ENCODE results near the gene LRFN2. TPM values are rescaled to one million over a fixed set of nuclear protein-coding genes. Genes with fewer than 3 reads are reported as not detected.

The LRFN2 gene
- total RNA-seq, 4 donors from 2014 or later, result 0.18 to 2.2 (median 0.34) TPM

DNA sequence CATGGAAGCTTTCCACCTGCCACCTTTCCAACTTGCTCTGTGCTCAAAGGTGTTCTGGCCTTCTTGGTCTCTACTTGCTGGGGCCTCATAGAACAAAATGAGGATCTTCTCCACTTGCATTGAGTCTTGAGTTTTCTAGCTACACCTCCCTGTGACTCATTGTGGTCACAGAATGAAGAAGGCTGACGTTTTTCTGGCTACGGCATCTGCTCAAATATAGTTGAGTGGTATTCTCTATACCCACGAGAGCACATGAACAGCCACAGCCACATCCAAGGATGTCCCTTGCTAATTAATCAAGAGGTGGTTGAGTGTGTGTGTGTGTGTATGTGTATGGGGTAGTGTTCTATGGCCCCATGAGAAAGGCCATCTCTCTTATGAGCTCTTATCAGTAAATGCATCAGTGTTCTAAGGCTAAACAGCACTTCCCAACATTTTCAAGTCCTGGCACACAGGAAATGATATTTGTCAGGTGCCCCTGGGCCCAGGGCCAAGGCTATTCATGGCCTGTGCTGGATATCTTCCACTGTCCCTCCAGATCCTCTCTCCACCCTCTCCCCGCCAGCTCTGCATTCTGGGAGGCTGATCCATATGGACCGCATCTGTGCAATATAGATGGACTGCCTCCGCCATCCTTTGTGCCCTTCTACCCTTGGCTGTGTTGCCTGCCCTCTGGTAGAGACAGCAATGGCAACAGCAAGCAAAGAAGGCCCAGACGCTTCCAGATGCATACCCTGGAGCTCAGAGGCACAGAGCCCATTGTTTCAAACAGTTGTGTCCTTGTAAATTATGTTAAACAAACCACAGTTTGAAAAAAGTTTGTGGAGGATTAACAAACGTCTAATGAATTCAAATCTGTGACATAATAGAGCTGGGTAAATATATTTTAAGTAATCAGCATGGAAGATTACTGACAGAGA, 150.2 kb downstream of the LRFN2 start:
- DNase-seq, result no peak
- no peak overlapping the region for H3K27ac ChIP-seq
- no peak overlapping the region for H3K4me3 ChIP-seq
- H3K9me3 ChIP-seq, result no peaks in the 10 kb centered on the region
- TF ChIP-seq, protein P1, sequence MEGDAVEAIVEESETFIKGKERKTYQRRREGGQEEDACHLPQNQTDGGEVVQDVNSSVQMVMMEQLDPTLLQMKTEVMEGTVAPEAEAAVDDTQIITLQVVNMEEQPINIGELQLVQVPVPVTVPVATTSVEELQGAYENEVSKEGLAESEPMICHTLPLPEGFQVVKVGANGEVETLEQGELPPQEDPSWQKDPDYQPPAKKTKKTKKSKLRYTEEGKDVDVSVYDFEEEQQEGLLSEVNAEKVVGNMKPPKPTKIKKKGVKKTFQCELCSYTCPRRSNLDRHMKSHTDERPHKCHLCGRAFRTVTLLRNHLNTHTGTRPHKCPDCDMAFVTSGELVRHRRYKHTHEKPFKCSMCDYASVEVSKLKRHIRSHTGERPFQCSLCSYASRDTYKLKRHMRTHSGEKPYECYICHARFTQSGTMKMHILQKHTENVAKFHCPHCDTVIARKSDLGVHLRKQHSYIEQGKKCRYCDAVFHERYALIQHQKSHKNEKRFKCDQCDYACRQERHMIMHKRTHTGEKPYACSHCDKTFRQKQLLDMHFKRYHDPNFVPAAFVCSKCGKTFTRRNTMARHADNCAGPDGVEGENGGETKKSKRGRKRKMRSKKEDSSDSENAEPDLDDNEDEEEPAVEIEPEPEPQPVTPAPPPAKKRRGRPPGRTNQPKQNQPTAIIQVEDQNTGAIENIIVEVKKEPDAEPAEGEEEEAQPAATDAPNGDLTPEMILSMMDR (IDR thresholded peaks at IDR 0.05), result no peak
- no peak for TF ChIP-seq POLR2A (IDR thresholded peaks at IDR 0.05)
- intact Hi-C loops (cut with DNase I), result no loop called here
- no peaks in the 10 kb centered on the region for H3K36me3 ChIP-seq
- WGBS, 2 donors, result 61 to 73% methylated on average over 7 to 8 of the region's 8 CpGs
- no peaks in the 10 kb centered on the region for H3K4me1 ChIP-seq
- H3K27me3 ChIP-seq, result no peaks in the 10 kb centered on the region

DNA sequence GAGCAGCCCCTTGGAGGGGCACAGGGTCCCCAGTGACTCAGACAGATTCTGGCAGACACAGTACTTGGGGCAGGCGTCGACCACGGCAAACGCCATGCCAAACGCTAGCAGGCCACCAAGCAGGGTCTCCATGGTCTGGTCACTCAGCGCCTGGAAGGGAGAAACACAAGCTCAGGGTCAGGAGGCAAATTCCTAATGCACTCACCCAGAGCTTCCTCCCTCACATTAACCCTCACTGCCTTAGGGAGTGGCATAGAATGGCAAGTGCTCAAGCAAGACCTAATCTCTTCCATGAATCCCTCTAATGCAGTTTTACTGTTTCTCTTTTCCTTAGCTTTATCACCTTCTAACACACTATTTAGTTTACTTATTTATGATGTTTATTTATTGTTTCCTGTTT, 154.2 kb downstream of the LRFN2 start:
- no peak for DNase-seq
- H3K27ac ChIP-seq, result no peak overlapping the region
- no peaks in the 10 kb centered on the region for H3K9me3 ChIP-seq
- no peak overlapping the region for H3K4me3 ChIP-seq
- intact Hi-C loops (cut with DNase I), result no loop called here
- TF ChIP-seq POLR2A (IDR thresholded peaks at IDR 0.05), result no peak
- TF ChIP-seq, protein P1 (IDR thresholded peaks at IDR 0.05), result no peak
- no peaks in the 10 kb centered on the region for H3K36me3 ChIP-seq
- WGBS, 2 donors, result 95 to 97% methylated on average over 5 to 6 of the region's 6 CpGs
- H3K4me1 ChIP-seq, result no peaks in the 10 kb centered on the region
- H3K27me3 ChIP-seq, result no peaks in the 10 kb centered on the region

DNA sequence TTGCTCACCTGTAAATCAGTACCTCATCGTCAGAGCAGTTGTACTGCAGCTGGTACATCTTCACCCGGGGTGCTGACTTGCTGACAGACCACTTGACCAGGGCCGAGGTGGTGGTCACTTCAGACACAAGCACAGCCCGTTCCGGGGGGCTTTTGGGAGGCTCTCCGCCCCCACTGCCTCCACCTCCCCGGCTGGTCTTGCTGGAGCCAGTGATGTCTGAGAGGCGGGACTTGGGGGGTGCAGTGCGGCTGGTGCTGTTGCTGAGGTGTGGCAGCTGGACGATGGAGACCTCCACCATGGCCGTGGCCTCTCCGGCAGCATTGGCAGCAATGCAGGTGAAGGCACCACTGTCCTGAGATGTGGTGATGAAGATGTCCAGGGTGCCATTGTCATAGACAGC, 155.5 kb downstream of the LRFN2 start:
- WGBS, 2 donors, result 84 to 100% methylated on average over 2 to 3 of the region's 12 CpGs
- Histone ChIP-seq H3K4me3 (no peak overlapping the region), H3K27ac (no peak overlapping the region), H3K4me1 (peaks cover 0 to 3% (median 0%) of the 10 kb centered on the region in 3 donors), H3K9me3 (no peaks in the 10 kb centered on the region), H3K27me3 (no peaks in the 10 kb centered on the region), H3K36me3 (no peaks in the 10 kb centered on the region)
- DNase-seq, result no peak
- intact Hi-C loops (cut with DNase I), result no loop called here
- TF ChIP-seq, protein P1 (IDR thresholded peaks at IDR 0.05), result no peak
- no peak for TF ChIP-seq POLR2A (IDR thresholded peaks at IDR 0.05)

DNA sequence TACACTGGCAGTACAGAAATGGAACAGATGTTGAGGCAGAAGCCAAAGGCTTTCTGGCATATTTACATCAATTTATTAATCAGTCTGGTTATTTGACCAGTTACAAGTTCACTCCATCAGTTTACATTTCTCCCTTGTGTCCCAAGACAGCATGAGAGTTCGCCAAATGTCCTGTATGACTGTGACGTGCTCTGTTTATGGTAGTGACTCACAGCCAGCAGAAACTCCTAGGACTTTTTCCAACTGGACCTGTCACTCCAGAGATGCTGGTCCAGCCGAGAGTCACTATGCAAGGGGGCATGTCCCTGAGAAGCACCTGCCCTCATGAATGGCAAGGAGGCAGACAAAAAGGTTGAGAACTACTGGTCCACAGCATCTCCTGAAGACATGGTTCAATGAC, 160.0 kb downstream of the LRFN2 start:
- Histone ChIP-seq H3K27ac (no peak overlapping the region), H3K36me3 (no peaks in the 10 kb centered on the region), H3K4me1 (peaks cover 0 to 22% (median 6%) of the 10 kb centered on the region in 3 donors), H3K4me3 (no peak overlapping the region), H3K27me3 (no peaks in the 10 kb centered on the region), H3K9me3 (no peaks in the 10 kb centered on the region)
- no peak for DNase-seq
- no peak for TF ChIP-seq POLR2A (IDR thresholded peaks at IDR 0.05)
- TF ChIP-seq, protein P1 (IDR thresholded peaks at IDR 0.05), result no peak
- WGBS, 2 donors, result 61 to 69% methylated on average over 2 to 3 of the region's 3 CpGs
- intact Hi-C loops (cut with DNase I), result no loop called here

DNA sequence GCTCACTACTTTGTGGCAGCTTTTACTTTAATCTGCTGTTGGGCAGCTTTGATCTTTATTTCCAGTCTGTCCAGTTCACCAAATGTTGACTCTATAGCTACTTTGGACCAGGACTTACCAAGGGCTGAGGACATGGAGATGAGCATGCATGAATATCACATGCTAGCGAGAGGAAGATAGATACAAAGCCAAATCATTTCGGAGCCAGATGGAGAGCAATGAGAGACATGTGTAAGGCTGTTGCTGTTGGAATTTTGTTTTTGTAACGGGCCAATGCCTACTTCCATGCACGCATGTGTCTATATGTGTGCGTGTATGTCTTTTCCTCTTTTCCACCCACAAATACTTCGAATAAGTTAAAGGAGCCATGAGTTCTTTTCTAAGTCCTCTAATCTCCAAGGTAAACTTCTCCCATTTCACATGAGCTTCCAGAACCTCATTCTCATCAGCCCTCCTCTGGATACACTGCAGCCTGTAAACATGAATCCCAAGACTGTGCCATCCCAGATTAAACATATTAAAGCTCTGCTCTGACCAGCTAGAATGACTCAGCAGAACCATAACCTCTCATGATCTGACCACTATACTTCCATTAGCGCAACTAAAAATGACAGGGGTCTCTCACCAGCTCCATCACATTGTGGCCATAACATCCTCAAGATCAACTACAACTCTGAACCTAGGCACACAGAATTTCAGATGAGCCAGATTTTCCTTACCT, 160.7 kb downstream of the LRFN2 start:
- no peaks in the 10 kb centered on the region for H3K9me3 ChIP-seq
- H3K36me3 ChIP-seq, result no peaks in the 10 kb centered on the region
- TF ChIP-seq, protein P1 (IDR thresholded peaks at IDR 0.05), result no peak
- no peak for TF ChIP-seq POLR2A (IDR thresholded peaks at IDR 0.05)
- intact Hi-C loops (cut with DNase I), result no loop called here
- no peak overlapping the region for H3K4me3 ChIP-seq
- DNase-seq, result no peak
- H3K4me1 ChIP-seq, result peaks cover 0 to 22% (median 6%) of the 10 kb centered on the region in 3 donors
- WGBS, 2 donors, result 80 to 91% methylated on average over 7 of the region's 7 CpGs
- no peaks in the 10 kb centered on the region for H3K27me3 ChIP-seq
- H3K27ac ChIP-seq, result peak overlapping the region in 1 of 4 donors; percentile 1
